HG03025 (cell line): ENCODE data around the gene SNTB2.
A peak's percentile ranks its signal among the peaks of the same experiment; 100 is the strongest.

Experiments
- ATAC-seq: cut with Tn5 transposase; IDR thresholded peaks from one replicate; pipeline ENCODE4 v1.9.1; 2021; ENCODE audit warnings: mild to moderate bottlenecking, moderate library complexity; ENCODE audit not compliant: unreplicated experiment, low FRiP score

Gene SNTB2

GRCh38 chr16:69329369-69330285, 142.7 kb downstream of the SNTB2 start:
- ATAC-seq = no peak

GRCh38 chr16:69330286-69331109, 143.5 kb downstream of the SNTB2 start, which contains the start of gene PDF:
TSS of gene PDF (minus strand) at chr16:69330588. CDS start at chr16:69330570, 18 bp downstream.
- peak; percentile 87 for ATAC-seq

GRCh38 chr16:69334696-69335095, 147.7 kb downstream of the SNTB2 start:
- no peak for ATAC-seq

GRCh38 chr16:69338557-69339288, 151.8 kb downstream of the SNTB2 start:
- ATAC-seq = no peak

GRCh38 chr16:69339289-69340094, 152.5 kb downstream of the SNTB2 start, which contains the start of the genes COG8 and NIP7:
TSS of gene COG8 (minus strand) at chr16:69339564. CDS start at chr16:69339552, 12 bp downstream.
TSS of gene NIP7 (plus strand) at chr16:69339772. CDS start at chr16:69339830, 58 bp downstream.
- peak; percentile 89 for ATAC-seq

- ATAC-seq = no peak
Measured at GRCh38 chr16:69340095-69340644, 153.2 kb downstream of the SNTB2 start.

- no peak for ATAC-seq
Measured at GRCh38 chr16:69344171-69344570, 157.2 kb downstream of the SNTB2 start.

- no peak for ATAC-seq
Measured at GRCh38 chr16:69345923-69346322, 159.0 kb downstream of the SNTB2 start.

- ATAC-seq = no peak
Measured at GRCh38 chr16:69346683-69347082, 159.7 kb downstream of the SNTB2 start.

- ATAC-seq = no peak
Measured at GRCh38 chr16:69348222-69348621, 161.3 kb downstream of the SNTB2 start.

GRCh38 chr16:69349536-69349935, 162.6 kb downstream of the SNTB2 start:
- no peak for ATAC-seq

- no peak for ATAC-seq
Measured at GRCh38 chr16:69350536-69351133, 163.7 kb downstream of the SNTB2 start.

GRCh38 chr16:69351309-69352027, 164.5 kb downstream of the SNTB2 start, which contains the start of gene TMED6:
TSS of gene TMED6 (minus strand) at chr16:69351786. CDS start at chr16:69351753, 33 bp downstream.
- ATAC-seq = no peak
